ENCODE measurements around the gene WDR91.

GRCh38 chr7:135183478-135183877 lies 27.8 kb downstream of the WDR91 start:
- no peak for TF ChIP-seq CTCF (conservative IDR thresholded peaks at IDR 0.05 in 1 of 2, IDR thresholded peaks at IDR 0.05 in 1 of 2; ENCODE audit: extremely low read depth in 1 of 2, insufficient read depth in 1 of 2, low read depth in 1 of 2, low read length in 2 of 2)
- no peak for TF ChIP-seq EZH2 (IDR thresholded peaks at IDR 0.05; ENCODE audit: borderline replicate concordance, low read length)
